GM19239 (cell line): ENCODE measurements around the gene CCND1.
A peak's percentile ranks its signal among the peaks of the same experiment; 100 is the strongest.

Source experiments
- DNase-seq: peaks from one replicate; pipeline ENCODE4 v3.0.0; 2011; ENCODE audit warnings: low spot score; ENCODE audit not compliant: insufficient read length
- FAIRE-seq: peaks from 2 replicates; lab custom pipeline; 2011; peaks lifted over from hg19 to GRCh38; lab: Jason Lieb, UNC

Gene CCND1

GRCh38 chr11:69663326-69663725 lies 22.4 kb downstream of the CCND1 start:
- FAIRE-seq (no peak), DNase-seq (no peak)

DNA sequence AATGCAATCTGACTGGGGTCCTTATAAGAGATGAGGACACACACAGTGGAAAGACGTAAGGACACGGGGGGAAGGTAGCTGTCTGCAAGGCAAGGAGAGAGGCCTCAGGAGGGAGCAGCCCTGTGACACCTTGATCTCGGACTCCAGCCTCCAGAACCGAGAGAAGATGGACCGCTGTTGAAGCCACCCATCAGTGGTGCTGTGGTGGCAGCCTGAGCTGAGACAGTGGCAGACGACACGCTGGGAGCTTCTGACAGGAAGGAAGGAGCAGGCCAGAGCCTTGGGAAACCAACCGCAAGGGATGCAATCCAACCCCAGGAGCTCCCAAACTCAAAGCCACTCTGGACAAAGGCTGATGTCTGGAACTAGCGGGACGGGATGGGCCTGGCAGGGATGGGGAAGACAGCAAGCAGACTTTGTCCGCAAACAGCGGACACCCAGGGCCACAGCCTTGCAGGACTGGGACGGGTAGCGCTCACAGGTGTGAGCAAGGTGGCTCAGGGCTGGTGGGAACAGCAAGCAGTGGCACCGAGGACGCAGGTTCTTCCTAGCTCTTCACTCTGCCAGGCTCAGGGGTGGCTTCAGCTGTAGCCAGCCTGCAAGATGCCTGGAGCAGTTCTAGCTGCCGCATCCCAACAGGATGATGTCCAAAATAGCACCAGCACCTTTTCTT lies 23.3 kb downstream of the CCND1 start:
- DNase-seq, result no peak
- FAIRE-seq, result no peak

- DNase-seq (no peak), FAIRE-seq (no peak)
Observed at GRCh38 chr11:69664901-69665300, 23.9 kb downstream of the CCND1 start.

- DNase-seq (no peak), FAIRE-seq (no peak)
Observed at GRCh38 chr11:69665669-69666068, 24.7 kb downstream of the CCND1 start.

- no peak for FAIRE-seq
- DNase-seq, result no peak
Observed at GRCh38 chr11:69666261-69666660, 25.3 kb downstream of the CCND1 start.

DNA sequence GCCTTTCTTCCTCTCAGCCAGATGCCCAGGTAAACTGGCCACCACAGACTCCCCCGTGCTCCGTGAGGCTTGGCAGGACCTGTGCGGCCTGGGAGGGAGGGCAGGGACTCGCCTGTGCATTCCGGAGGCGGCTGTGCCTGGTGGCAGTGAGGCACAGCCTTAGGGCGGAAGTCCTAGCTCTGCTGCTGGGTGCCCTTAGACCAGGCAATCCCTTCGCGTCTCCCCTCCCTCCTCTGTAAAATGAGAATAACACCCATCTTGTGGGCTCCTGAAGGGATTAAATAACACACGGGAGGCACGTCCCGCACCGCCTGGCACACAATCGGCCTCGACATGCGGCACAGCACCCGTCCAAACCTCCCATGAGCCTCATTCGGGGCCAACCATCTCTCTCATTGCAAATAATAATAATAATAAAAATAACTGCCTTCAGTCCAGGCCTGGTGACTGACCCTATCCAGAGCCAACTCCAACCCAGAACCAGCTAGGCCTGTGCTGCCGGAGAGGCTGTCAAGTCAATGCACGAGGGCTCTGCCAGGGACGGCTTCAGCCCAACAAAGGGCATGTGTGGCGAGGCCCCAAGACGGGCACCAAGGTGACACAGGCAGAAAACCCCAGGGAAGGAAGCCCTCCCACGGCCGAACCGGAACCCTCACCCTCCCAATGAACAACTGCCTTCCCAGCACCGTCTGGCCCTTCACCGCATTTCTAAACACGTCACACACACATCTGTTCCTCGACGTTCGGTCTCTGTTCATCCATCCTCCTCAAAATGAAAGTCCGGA lies 26.0 kb downstream of the CCND1 start:
- DNase-seq (no peak), FAIRE-seq (no peak)

- DNase-seq (no peak), FAIRE-seq (no peak)
Observed at GRCh38 chr11:69667619-69668604, 27.0 kb downstream of the CCND1 start.

GRCh38 chr11:69669486-69669885 lies 28.5 kb downstream of the CCND1 start:
- FAIRE-seq (no peak), DNase-seq (no peak)

- DNase-seq (peak; percentile 90), FAIRE-seq (peak; percentile 84)
Observed at GRCh38 chr11:69670158-69670845, 29.3 kb downstream of the CCND1 start.

DNA sequence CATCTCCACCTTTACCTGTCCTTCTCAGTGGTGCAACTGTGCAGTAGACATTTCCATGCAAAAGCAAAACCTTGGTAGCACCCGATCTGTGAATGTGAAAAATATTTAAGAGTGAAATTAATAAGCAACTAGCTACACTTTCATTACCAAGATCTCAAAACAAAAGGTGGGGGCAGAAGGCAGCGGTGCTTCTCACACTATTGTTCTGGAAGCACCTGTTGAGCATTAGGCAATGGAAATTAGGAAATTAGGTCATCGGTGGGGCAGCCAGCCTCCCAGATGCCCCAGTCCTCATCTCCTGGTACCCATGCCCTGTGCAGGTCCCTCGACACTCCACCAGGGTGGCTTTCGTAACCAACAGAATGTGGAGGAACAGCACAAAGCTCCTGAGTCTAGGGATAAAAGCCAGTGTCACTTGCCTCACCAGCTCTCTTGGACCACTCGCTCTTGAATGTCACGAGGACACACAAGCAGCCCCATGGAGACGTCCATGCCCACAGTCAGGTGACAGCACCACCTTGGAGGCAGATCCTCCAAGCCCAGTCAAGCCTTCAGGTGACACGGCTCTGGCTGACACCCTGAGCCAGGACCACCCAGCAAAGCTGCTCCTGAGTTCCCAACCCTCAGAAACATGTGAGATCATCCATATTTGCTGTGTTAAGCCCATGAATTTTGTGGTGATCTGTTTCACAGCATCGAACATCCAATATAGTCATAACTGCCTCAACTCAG lies 30.9 kb downstream of the CCND1 start:
- FAIRE-seq (no peak), DNase-seq (no peak)

- no peak for FAIRE-seq
- DNase-seq, result no peak
Observed at GRCh38 chr11:69674267-69674885, 33.4 kb downstream of the CCND1 start.

GRCh38 chr11:69674886-69675714 lies 34.1 kb downstream of the CCND1 start, which contains the start of gene LTO1:
Gene LTO1, minus strand, starts transcription at chr11:69675353. Its CDS starts 114 bp downstream, at chr11:69675239.
- peak; percentile 96 for DNase-seq
- FAIRE-seq, result peak; percentile 89

DNA sequence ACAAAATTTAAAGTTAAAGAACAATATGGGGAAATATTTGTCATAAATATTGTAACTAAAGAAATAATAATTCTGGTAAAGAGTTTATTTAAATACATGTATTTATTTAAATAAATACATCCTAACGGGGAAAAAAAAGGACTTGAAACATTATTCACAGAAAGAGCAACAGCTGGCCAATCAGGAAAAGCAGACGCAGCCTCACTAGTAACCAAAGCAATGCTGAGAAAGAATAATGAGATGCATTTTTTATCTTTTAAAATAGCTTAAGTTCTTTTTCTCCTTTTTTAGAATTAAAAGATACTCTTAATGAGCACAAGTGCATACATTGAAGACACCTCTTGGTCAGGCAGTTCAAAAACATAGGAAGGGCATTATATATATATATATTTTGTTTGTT lies 36.8 kb downstream of the CCND1 start:
- DNase-seq (no peak), FAIRE-seq (no peak)

DNA sequence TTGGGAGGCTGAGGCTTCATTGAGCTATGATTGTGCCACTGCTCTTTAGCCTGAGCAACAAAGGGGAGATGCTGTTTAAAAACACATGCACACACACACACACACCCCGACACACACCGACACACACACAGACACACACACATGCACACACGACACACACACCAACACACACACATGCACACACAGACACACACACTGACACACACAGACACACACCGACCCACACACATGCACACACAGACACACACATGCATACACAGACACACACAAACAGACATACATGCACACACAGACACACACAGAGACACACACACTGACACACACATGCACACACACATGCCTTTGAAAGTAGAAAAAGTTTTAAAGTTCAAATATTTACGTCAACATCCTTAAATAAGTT lies 39.7 kb downstream of the CCND1 start:
- FAIRE-seq (no peak), DNase-seq (no peak)

DNA sequence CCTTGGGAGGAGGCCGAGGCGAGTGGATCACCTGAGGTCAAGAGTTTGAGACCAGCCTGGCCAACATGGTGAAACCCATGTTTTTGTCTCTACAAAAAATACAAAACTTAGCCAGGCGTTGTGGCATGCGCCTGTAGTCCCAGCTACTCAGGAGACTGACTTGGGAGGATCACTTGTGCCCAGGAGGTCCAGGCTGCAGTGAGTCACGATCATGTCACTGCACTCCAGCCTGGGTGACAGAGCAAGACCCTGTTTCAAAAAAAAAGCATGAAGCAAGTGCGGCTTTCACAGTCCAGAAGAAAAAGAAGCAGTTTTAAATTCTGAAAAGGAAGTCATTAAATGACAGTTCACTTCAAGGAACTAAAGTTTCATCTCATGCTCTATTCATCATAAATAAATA lies 41.3 kb downstream of the CCND1 start:
- no peak for FAIRE-seq
- DNase-seq, result no peak

- no peak for FAIRE-seq
- no peak for DNase-seq
Observed at GRCh38 chr11:69682681-69683326, 41.8 kb downstream of the CCND1 start.

- no peak for DNase-seq
- no peak for FAIRE-seq
Observed at GRCh38 chr11:69683764-69684333, 42.9 kb downstream of the CCND1 start.
